ENCODE measurements around the gene GXYLT2.

Gene GXYLT2, protein sequence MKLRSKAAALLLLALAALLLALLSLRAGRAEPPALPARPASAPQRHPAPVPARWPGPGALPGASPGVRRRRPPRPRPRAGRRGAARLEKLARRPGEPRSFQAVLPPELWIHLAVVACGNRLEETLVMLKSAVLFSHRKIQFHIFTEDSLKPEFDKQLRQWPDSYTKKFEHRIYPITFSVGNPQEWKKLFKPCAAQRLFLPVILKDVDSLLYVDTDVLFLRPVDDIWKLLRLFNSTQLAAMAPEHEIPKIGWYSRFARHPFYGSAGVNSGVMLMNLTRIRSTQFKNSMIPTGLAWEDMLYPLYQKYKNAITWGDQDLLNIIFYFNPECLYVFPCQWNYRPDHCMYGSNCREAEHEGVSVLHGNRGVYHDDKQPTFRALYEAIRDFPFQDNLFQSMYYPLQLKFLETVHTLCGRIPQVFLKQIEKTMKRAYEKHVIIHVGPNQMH

DNA sequence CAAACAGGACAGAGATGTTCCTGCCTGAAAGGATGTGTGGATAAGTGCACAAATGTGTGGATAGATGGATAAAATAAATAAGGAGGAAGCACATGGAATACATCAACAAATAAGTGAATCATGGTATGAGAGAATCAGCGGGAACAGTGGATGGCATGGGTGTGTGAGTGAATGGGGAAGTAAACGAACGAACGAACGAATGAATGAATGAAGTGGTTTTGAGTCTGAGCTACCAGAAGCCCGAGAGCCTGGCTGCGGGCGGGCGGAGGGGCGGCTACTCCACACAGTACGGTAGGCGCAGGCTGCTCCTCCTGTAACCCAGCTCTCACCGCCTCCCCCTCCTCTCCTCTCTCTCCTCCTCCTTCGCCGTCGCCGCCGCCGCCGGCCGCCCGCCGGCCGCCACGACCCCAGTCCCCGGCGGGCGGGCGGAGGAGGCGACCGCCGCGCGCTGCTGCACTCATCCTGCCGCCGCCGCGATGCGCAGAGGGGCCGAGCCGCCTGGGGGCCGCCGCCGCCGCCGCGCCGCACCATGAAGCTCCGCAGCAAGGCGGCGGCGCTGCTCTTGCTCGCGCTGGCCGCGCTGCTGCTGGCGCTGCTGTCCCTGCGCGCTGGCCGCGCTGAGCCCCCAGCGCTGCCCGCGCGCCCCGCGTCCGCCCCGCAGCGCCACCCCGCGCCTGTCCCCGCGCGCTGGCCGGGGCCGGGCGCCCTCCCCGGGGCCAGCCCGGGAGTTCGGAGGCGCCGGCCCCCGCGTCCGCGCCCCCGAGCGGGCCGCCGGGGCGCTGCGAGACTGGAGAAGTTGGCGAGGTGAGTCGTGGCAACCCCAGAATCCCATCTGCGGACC, at the start of gene GXYLT2:
GXYLT2 (plus strand) TSS at position 342 of the 841 bp plus-strand sequence; CDS start at position 530, 188 bp downstream.
- intact Hi-C loops (cut with DNase I; ENCODE audit: low total_unique reads), result loop anchor here (5.0 kb wide), 1 partner anchor 41 kb away; the partner anchor contains the start of gene SHQ1
- Histone ChIP-seq H3K36me3 (no peaks in the 10 kb centered on the region), H3K27ac (peak within 1 kb of the TSS; percentile 74 to 78), H3K27me3 (no peaks in the 10 kb centered on the region), H3K4me3 (peak within 1 kb of the TSS; percentile 56 to 61), H3K4me1 (peaks cover 0 to 56% (median 9%) of the 10 kb centered on the region in 4 donors), H3K9me3 (no peaks in the 10 kb centered on the region)
- DNase-seq, result peak; percentile 53 to 80
- TF ChIP-seq, protein P1, sequence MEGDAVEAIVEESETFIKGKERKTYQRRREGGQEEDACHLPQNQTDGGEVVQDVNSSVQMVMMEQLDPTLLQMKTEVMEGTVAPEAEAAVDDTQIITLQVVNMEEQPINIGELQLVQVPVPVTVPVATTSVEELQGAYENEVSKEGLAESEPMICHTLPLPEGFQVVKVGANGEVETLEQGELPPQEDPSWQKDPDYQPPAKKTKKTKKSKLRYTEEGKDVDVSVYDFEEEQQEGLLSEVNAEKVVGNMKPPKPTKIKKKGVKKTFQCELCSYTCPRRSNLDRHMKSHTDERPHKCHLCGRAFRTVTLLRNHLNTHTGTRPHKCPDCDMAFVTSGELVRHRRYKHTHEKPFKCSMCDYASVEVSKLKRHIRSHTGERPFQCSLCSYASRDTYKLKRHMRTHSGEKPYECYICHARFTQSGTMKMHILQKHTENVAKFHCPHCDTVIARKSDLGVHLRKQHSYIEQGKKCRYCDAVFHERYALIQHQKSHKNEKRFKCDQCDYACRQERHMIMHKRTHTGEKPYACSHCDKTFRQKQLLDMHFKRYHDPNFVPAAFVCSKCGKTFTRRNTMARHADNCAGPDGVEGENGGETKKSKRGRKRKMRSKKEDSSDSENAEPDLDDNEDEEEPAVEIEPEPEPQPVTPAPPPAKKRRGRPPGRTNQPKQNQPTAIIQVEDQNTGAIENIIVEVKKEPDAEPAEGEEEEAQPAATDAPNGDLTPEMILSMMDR (IDR thresholded peaks at IDR 0.05), result peak in 1 of 2 experiments; percentile 34

DNA sequence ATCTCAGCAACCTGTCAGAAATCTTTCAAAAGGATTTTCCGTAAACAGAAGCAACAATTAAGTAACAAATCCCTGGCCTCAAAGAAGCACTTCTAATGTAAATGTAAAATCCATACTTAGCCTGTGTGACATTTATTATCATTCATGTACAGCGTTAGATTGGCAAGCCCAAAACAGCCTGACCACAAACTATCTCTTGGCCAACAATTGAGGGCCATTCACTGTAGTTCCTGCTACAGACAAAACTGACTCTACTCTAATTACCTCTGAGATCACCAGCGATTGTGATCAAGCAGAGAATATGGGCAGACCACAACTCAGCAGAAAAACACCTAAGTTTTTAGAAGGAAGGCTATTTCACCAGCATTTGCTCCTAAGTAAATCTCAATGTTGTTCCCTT, 48.8 kb upstream of the GXYLT2 start:
- Histone ChIP-seq H3K27ac (no peak overlapping the region), H3K27me3 (no peaks in the 10 kb centered on the region), H3K36me3 (peaks cover 5 to 36% (median 7%) of the 10 kb centered on the region in 3 donors), H3K4me3 (no peak overlapping the region), H3K9me3 (no peaks in the 10 kb centered on the region), H3K4me1 (peaks cover 0 to 14% (median 6%) of the 10 kb centered on the region in 4 donors)
- TF ChIP-seq, protein P1 (IDR thresholded peaks at IDR 0.05), result no peak
- intact Hi-C loops (cut with DNase I; ENCODE audit: low total_unique reads), result no loop called here
- no peak for DNase-seq

DNA sequence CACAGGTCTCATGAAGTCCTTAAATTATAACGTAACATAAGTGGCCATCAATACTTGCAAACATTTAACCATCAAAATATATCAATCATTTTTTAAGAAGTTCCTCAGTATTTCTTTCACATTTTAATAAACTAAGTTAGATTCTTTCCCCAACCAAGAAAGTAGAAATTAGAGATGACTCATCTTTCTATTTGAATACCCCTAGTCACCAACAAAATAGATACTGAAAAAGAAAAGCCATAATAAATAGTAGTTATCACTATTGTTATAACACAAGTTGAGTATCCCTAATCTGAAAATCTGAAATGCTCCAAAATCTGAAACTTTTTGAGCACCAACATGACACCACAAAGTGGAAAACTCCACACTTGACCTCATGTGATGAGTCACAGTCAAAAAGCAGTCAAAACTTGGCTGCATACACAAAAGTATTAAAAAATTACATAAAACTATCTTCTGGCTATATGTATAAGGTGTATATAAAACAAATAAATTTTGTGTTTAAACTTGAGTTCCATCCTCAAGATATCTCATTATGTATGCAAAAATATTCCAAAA, 43.3 kb upstream of the GXYLT2 start:
- no peaks in the 10 kb centered on the region for H3K9me3 ChIP-seq
- intact Hi-C loops (cut with DNase I; ENCODE audit: low total_unique reads), result loop anchor here (10.0 kb wide), 1 partner anchor 210 kb away; no protein-coding TSS in a partner anchor
- H3K4me3 ChIP-seq, result no peak overlapping the region
- peaks cover 0 to 25% (median 21%) of the 10 kb centered on the region in 4 donors for H3K4me1 ChIP-seq
- no peak overlapping the region for H3K27ac ChIP-seq
- no peak for DNase-seq
- H3K36me3 ChIP-seq, result peaks cover 0 to 26% (median 3%) of the 10 kb centered on the region in 3 donors
- TF ChIP-seq, protein P1 (IDR thresholded peaks at IDR 0.05), result no peak
- no peaks in the 10 kb centered on the region for H3K27me3 ChIP-seq

DNA sequence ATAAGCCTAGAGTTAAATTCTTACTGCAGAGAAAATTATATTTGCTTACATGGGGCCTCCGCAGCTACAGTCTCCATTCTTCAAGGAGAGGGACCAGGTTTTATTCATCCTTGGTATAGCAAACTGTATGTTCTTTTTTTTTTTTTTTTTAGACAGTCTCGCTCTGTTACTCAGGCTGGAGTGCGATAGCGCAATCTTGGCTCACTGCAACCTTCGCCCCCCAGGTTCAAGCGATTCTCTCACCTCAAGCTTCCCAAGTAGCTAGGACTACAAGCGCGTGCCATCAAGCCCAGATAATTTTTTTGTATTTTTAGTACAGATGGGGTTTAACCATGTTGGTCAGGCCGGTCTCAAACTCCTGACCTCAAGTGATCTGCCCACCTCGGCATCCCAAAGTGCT, 41.7 kb upstream of the GXYLT2 start:
- peaks cover 0 to 25% (median 21%) of the 10 kb centered on the region in 4 donors for H3K4me1 ChIP-seq
- TF ChIP-seq, protein P1 (IDR thresholded peaks at IDR 0.05), result no peak
- intact Hi-C loops (cut with DNase I; ENCODE audit: low total_unique reads), result loop anchor here (5.0 to 10.0 kb wide), 2 partner anchors 41 to 209 kb away; partner anchors contain the start of gene GXYLT2
- H3K4me3 ChIP-seq, result no peak overlapping the region
- H3K36me3 ChIP-seq, result peaks cover 0 to 15% (median 0%) of the 10 kb centered on the region in 3 donors
- H3K27me3 ChIP-seq, result no peaks in the 10 kb centered on the region
- no peak for DNase-seq
- no peak overlapping the region for H3K27ac ChIP-seq
- H3K9me3 ChIP-seq, result no peaks in the 10 kb centered on the region

DNA sequence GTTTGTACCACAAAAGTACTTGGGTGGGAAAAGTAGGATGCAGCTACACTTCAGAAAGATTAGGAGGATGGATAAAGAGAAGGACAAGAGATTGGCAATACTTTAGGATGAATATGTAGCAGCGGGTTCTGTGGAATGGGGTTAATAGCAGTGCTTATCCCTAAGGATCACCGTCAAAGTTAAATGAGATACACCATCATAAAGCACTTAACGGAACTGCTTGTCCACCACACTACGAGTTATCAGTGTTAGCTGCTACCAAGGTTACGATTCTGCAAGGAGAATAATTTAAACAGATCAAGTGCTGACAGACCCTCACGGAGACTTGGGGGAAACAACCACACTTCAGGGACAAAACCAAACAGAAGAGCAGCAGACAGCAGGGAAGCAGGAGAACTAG, 40.6 kb upstream of the GXYLT2 start:
- Histone ChIP-seq H3K27me3 (no peaks in the 10 kb centered on the region), H3K9me3 (no peaks in the 10 kb centered on the region), H3K36me3 (peaks cover 0 to 4% (median 0%) of the 10 kb centered on the region in 3 donors), H3K27ac (peak overlapping the region; percentile 65 to 77), H3K4me1 (peaks cover 0 to 25% (median 21%) of the 10 kb centered on the region in 4 donors), H3K4me3 (peak overlapping the region; percentile 65 to 99)
- DNase-seq, result no peak
- TF ChIP-seq, protein P1 (IDR thresholded peaks at IDR 0.05), result no peak
- intact Hi-C loops (cut with DNase I; ENCODE audit: low total_unique reads), result loop anchor here (5.0 to 10.0 kb wide), 2 partner anchors 40 to 208 kb away; partner anchors contain the start of gene GXYLT2

All from tibial artery (tissue), 4 donors.